ENCODE results near the gene SMIM11. TPM values are rescaled to one million over a fixed set of nuclear protein-coding genes. Genes with fewer than 3 reads are reported as not detected.

The SMIM11 gene
- total RNA-seq, 2 donors from 2014 or later: 0.41 to 6.7 TPM

DNA sequence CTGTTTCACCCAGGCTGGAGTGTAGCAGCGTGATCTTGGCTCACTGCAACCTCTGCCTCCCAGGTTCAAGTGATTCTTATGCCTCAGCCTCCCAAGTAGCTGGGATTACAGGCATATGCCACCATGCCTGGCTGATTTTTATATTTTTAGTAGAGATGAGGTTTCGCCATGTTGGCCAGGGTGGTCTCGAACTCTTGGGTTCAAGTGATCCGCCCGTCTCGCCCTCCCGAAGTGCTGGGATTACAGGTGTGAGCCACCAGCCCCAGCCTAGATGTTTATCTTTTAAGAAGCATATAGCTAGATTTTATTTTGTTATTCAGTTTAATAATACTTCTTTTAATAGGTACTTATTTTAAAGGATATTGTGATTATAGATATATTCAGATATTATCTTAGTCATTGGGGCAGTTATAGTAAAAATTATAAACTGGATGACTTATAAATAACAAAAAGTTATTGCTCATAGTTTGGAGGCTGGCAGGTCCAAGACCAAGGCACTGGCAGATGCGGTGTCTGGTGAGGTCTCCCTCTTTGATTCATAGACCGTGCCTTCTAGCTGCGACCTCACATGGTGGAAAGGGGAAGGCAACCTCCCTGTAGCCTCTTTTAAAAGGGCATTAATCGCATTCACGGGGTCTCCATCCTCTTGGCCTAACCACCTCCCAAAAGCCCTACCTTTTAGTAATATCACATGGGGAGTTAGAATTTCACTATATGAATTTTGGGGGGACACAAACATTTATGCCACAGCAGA lies 14.6 kb upstream of the SMIM11 start:
- no peaks in the 10 kb centered on the region for H3K36me3 ChIP-seq
- no peaks in the 10 kb centered on the region for H3K9me3 ChIP-seq
- H3K27me3 ChIP-seq (replicated peaks; ENCODE audit: insufficient read depth): no peaks in the 10 kb centered on the region
- ATAC-seq (ENCODE audit: insufficient number of reproducible peaks, low FRiP score, low read depth): no peak
- TF ChIP-seq, protein P1, sequence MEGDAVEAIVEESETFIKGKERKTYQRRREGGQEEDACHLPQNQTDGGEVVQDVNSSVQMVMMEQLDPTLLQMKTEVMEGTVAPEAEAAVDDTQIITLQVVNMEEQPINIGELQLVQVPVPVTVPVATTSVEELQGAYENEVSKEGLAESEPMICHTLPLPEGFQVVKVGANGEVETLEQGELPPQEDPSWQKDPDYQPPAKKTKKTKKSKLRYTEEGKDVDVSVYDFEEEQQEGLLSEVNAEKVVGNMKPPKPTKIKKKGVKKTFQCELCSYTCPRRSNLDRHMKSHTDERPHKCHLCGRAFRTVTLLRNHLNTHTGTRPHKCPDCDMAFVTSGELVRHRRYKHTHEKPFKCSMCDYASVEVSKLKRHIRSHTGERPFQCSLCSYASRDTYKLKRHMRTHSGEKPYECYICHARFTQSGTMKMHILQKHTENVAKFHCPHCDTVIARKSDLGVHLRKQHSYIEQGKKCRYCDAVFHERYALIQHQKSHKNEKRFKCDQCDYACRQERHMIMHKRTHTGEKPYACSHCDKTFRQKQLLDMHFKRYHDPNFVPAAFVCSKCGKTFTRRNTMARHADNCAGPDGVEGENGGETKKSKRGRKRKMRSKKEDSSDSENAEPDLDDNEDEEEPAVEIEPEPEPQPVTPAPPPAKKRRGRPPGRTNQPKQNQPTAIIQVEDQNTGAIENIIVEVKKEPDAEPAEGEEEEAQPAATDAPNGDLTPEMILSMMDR (IDR thresholded peaks at IDR 0.05): no peak
- DNase-seq (ENCODE audit: low spot score): no peak
- H3K4me1 ChIP-seq (ENCODE audit: control insufficient read depth in 1 of 2, low read depth in 2 of 2): no peaks in the 10 kb centered on the region
- H3K4me3 ChIP-seq: no peak overlapping the region
- no peak overlapping the region for H3K27ac ChIP-seq

DNA sequence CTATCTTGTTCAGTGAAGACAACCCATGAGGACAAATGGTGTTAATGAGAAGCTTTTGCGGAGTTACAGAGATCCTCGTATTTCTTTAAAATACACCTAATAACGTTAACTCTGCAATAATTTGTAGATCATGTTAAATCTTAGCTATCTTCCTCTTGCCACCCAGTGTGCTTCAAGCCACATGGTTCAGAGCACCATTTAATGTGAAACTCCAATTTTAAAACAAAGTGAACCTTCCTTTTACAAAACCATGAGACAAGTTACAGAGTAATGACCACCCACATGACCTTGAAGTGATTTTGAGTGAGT lies 13.2 kb upstream of the SMIM11 start:
- Histone ChIP-seq H3K4me1 (ENCODE audit: control insufficient read depth in 1 of 2, low read depth in 2 of 2) (no peaks in the 10 kb centered on the region), H3K27me3 (replicated peaks; ENCODE audit: insufficient read depth) (no peaks in the 10 kb centered on the region), H3K9me3 (no peaks in the 10 kb centered on the region), H3K27ac (no peak overlapping the region), H3K4me3 (no peak overlapping the region), H3K36me3 (no peaks in the 10 kb centered on the region)
- DNase-seq (ENCODE audit: low spot score): no peak
- TF ChIP-seq, protein P1 (IDR thresholded peaks at IDR 0.05): no peak
- no peak for ATAC-seq (ENCODE audit: insufficient number of reproducible peaks, low FRiP score, low read depth)

DNA sequence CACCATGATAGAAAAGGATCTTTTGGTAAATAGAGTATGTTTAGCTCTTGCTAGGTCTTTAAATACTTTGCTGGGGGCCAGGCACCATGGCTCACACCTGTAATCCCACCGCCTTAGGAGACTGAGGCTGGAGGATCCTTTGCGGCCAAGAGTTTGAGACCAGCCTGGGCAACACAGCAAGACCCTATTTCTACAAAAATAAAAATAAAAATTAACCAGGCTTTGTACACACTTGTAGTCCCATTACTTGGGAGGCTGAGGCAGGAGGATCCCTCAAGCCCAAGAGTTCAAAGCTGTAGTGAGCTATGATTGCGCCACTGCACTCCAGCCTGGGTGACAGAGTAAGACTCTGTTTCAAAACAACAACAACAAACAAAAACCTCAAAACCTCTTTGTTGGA lies 12.6 kb upstream of the SMIM11 start:
- Histone ChIP-seq H3K27me3 (replicated peaks; ENCODE audit: insufficient read depth) (no peaks in the 10 kb centered on the region), H3K4me1 (ENCODE audit: control insufficient read depth in 1 of 2, low read depth in 2 of 2) (no peaks in the 10 kb centered on the region), H3K4me3 (no peak overlapping the region), H3K36me3 (no peaks in the 10 kb centered on the region), H3K9me3 (no peaks in the 10 kb centered on the region), H3K27ac (no peak overlapping the region)
- ATAC-seq (ENCODE audit: insufficient number of reproducible peaks, low FRiP score, low read depth) (no peak), DNase-seq (ENCODE audit: low spot score) (no peak)
- TF ChIP-seq, protein P1 (IDR thresholded peaks at IDR 0.05): no peak

DNA sequence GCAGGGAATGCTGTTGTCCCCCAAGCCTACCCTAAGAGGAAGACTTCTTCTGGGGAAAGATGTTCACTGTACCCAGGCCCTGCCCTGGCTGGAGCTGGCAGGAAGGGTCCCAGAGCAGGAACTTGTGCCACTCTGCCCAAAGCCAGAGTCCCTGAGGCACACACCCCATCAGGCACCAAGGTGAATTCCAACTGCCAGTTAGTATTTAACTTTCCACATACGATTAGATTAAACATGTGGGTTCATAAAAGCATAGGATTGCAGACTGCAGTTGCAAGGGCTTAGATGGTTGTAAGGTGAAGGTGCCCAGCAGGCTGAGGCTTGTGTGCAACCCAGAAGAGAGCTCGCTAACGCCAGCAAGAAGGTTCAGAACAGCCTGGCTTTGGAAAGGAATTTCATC lies 11.6 kb upstream of the SMIM11 start, which contains the start of gene KCNE2:
Gene KCNE2 (plus strand): TSS at position 274 of the 400 bp plus-strand sequence. CDS start 6,473 bp downstream, outside the sequence.
- ATAC-seq (ENCODE audit: insufficient number of reproducible peaks, low FRiP score, low read depth) (no peak), DNase-seq (ENCODE audit: low spot score) (no peak)
- TF ChIP-seq, protein P1 (IDR thresholded peaks at IDR 0.05): no peak
- Histone ChIP-seq H3K4me3 (no peak within 1 kb of the TSS), H3K27me3 (replicated peaks; ENCODE audit: insufficient read depth) (no peaks in the 10 kb centered on the region), H3K27ac (no peak within 1 kb of the TSS), H3K36me3 (no peaks in the 10 kb centered on the region), H3K4me1 (ENCODE audit: control insufficient read depth in 1 of 2, low read depth in 2 of 2) (no peaks in the 10 kb centered on the region), H3K9me3 (no peaks in the 10 kb centered on the region)

DNA sequence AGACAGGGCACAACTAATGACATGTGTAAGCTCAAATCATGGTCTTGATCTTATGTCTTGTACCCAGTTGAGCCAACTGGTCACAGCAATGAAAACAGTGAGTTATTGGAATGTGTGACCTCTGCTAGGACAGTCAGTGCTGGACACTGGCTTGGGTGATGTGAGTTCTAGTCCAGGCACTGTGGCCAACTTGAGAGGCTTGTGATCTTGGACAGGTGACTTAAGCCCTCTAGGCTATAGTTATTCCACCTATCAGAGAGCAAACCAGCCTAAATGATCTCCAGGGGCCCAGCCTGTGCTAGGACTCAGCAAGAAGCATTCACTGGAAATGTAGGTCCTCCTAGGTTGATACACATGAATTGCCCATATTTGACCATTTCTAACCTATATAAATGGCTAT lies 10.4 kb upstream of the SMIM11 start:
- ATAC-seq (ENCODE audit: insufficient number of reproducible peaks, low FRiP score, low read depth): no peak
- DNase-seq (ENCODE audit: low spot score): no peak
- TF ChIP-seq, protein P1 (IDR thresholded peaks at IDR 0.05): no peak
- no peaks in the 10 kb centered on the region for H3K36me3 ChIP-seq
- no peak overlapping the region for H3K27ac ChIP-seq
- H3K4me1 ChIP-seq (ENCODE audit: control insufficient read depth in 1 of 2, low read depth in 2 of 2): no peaks in the 10 kb centered on the region
- no peak overlapping the region for H3K4me3 ChIP-seq
- H3K27me3 ChIP-seq (replicated peaks; ENCODE audit: insufficient read depth): no peaks in the 10 kb centered on the region
- no peaks in the 10 kb centered on the region for H3K9me3 ChIP-seq
